Measurements from ENCODE around the gene CDH23. TPM values are rescaled to one million over a fixed set of nuclear protein-coding genes. Genes with fewer than 3 reads are reported as not detected.

CDH23 gene
- total and polyA plus RNA-seq, 10 of the 15 experiments (the other 5 are each of a cell fraction or from before 2014, with no cell fraction given): 0.09 to 0.40 (median 0.15) TPM; not detected in 1

- in situ Hi-C loops (cut with MboI) (no loop called here), intact Hi-C loops (cut with micrococcal nuclease; ENCODE audit: unreplicated experiment) (no loop called here)
- DNase-seq (ENCODE audit: low read depth, low spot score) (no peak), ATAC-seq (no peak), FAIRE-seq (no peak)
- Histone ChIP-seq H3K27ac (ENCODE audit: control insufficient read depth, insufficient read depth) (no peak overlapping the region), H4K20me1 (ENCODE audit: control insufficient read depth, insufficient read depth) (no peaks in the 10 kb centered on the region), H3K27me3 (replicated peaks in 1 of 2; ENCODE audit: control insufficient read depth in 2 of 2, insufficient read depth in 2 of 2, low read length in 1 of 2) (no peaks in the 10 kb centered on the region; a peak in 2 of 4 replicates), H2AFZ (ENCODE audit: control insufficient read depth, low read depth, low read length) (no peak overlapping the region), H3K4me1 (ENCODE audit: control insufficient read depth, insufficient read depth, low read length) (no peaks in the 10 kb centered on the region), H3K9me3 (replicated peaks; ENCODE audit: control insufficient read depth, insufficient read depth, low read length) (no peaks in the 10 kb centered on the region), H3K36me3 (ENCODE audit: control insufficient read depth in 2 of 2, insufficient read depth in 2 of 2, low read length in 1 of 2) (no peaks in the 10 kb centered on the region), H3K79me2 (ENCODE audit: control insufficient read depth, insufficient read depth, low read length) (no peaks in the 10 kb centered on the region), H3K9ac (ENCODE audit: control insufficient read depth, insufficient read depth, low read length) (no peak overlapping the region), H3K4me3 (no peak overlapping the region), H3K4me2 (ENCODE audit: control insufficient read depth, insufficient read depth) (no peak overlapping the region)
- no TSS peak for BruUV-seq (replicated peaks)
- WGBS (ENCODE audit: insufficient coverage, insufficient replicate concordance, low lambda C conversion rate, missing lambda C conversion rate): 25% methylated on average over 5 of the region's 5 CpGs
- ChIA-PET POLR2A (interaction anchor here (0.5 kb wide), 1 partner anchor 306 kb away, joined by 3 read pairs; no protein-coding TSS in a partner anchor), CTCF (interaction anchor here (0.8 to 1.7 kb wide), 5 partner anchors 12 to 237 kb away, joined by 3 to 5 read pairs (median 4); no protein-coding TSS in a partner anchor), SMC1A (ENCODE audit: uncharacterized antibody, unreplicated experiment) (no interaction called here), RAD21 (ENCODE audit: unreplicated experiment) (no interaction called here)
- TF ChIP-seq ZNF384 (IDR thresholded peaks at IDR 0.05; ENCODE audit: borderline replicate concordance, low read depth, low read length): no peak
- no peak for TF ChIP-seq SMAD5 (IDR thresholded peaks at IDR 0.05; ENCODE audit: low read depth)
- no peak for TF ChIP-seq SUZ12 (IDR thresholded peaks at IDR 0.05; ENCODE audit: unreplicated experiment)
- no peak for TF ChIP-seq ZSCAN29 (IDR thresholded peaks at IDR 0.05)
- no peak for TF ChIP-seq ZBTB4 (CRISPR knock-in tag; IDR thresholded peaks at IDR 0.05)
Observed at GRCh38 chr10:71659111-71659634, 262.5 kb downstream of the CDH23 start.

Data from GM12878 (cell line).